Breast epithelium (tissue), 4 donors: ENCODE data around the gene MROH2A. TPM values are rescaled to one million over a fixed set of nuclear protein-coding genes. Genes with fewer than 3 reads are reported as not detected.
"Not testable (repeated sequence)": the region's sequence is repeated elsewhere in the genome, so short reads cannot be mapped to it uniquely, and the experiment has no call there.

Experiments used
- DNase-seq, 2 donors: peaks; one replicate each; pipeline ENCODE4 v3.0.0-alpha.2; 2019; ENCODE audit warnings: low spot score in 2 of 2
- H3K27ac ChIP-seq, 2 donors: fragments of 200-600 bp; sonication (generic) in 1 of 2; one replicate each; pipeline ENCODE4 v1.5.1; 2016 to 2019; ENCODE audit warnings: mild to moderate bottlenecking in 1 of 2
- H3K27me3 ChIP-seq, 2 donors: fragments of 200-600 bp; sonication (generic) in 1 of 2; one replicate each; pipeline versions ENCODE4 v1.5.1 to v1.6.0; 2017 to 2019; ENCODE audit warnings: control low read depth in 1 of 2, mild to moderate bottlenecking in 1 of 2
- H3K36me3 ChIP-seq: fragments of 200-600 bp; one replicate; pipeline ENCODE4 v1.5.1; 2019
- H3K4me1 ChIP-seq, 2 donors: fragments of 200-600 bp; sonication (generic); one replicate each; pipeline ENCODE4 v1.5.1; 2016 to 2019; ENCODE audit warnings: control low read depth in 1 of 2
- H3K4me3 ChIP-seq, 3 donors: fragments of 200-600 bp; sonication (generic); 1 replicate in 2 of 3; 2 replicates in 1 of 3; pipeline ENCODE4 v1.5.1; 2016 to 2019; ENCODE audit warnings: mild to moderate bottlenecking in 3 of 3, moderate library complexity in 2 of 3
- H3K9me3 ChIP-seq, 2 donors: fragments of 200-600 bp; sonication (generic) in 1 of 2; one replicate each; pipeline ENCODE4 v1.5.1; 2016 to 2019; ENCODE audit warnings: control low read depth in 1 of 2
- CTCF ChIP-seq, 3 donors: fragments of 450-650 bp; IDR thresholded peaks; one replicate each; pipeline ENCODE4 v1.5.1; 2016 to 2017; ENCODE audit warnings: antibody characterized with exemption in 3 of 3, mild to moderate bottlenecking in 3 of 3, moderate library complexity in 3 of 3
- POLR2A ChIP-seq: fragments of 450-650 bp; IDR thresholded peaks from one replicate; pipeline ENCODE4 v1.6.1; 2016; ENCODE audit warnings: antibody characterized with exemption, mild to moderate bottlenecking, moderate library complexity
- POLR2AphosphoS5 ChIP-seq, 3 donors: sonication (generic); formaldehyde crosslinking; IDR thresholded peaks; one replicate each; pipeline ENCODE4 v1.6.1; 2017; ENCODE audit warnings: antibody characterized with exemption in 3 of 3
- intact Hi-C: fragments of 100-400 bp; cut with DNase I; formaldehyde crosslinking; loops from one replicate; pipeline ENCODE4 v1.15.1; 2023; ENCODE audit warnings: low total_unique reads
- total RNA-seq, 3 donors: library from RNA; depleted of rRNA; stranded (reverse); fragments of >200 nt; gene quantifications; one replicate each; pipeline ENCODE4 v1.1.0, GENCODE V29; 2016

Gene MROH2A
- total RNA-seq, 3 donors from 2014 or later: not detected

- no peak for DNase-seq
- Histone ChIP-seq H3K27ac (no peak overlapping the region), H3K4me3 (no peak overlapping the region), H3K4me1 (no peaks in the 10 kb centered on the region), H3K36me3 (no peaks in the 10 kb centered on the region), H3K27me3 (no peaks in the 10 kb centered on the region), H3K9me3 (peaks cover 0 to 15% of the 10 kb centered on the region in 2 donors)
- intact Hi-C loops: no loop called here
- TF ChIP-seq CTCF (IDR thresholded peaks at IDR 0.05) (no peak), POLR2AphosphoS5 (IDR thresholded peaks at IDR 0.05) (no peak), POLR2A (no peak)
Measured at GRCh38 chr2:233865838-233866237, 87.7 kb downstream of the MROH2A start.

GRCh38 chr2:233866479-233866878 is 88.3 kb downstream of the MROH2A start:
- no peaks in the 10 kb centered on the region for H3K4me1 ChIP-seq
- H3K27ac ChIP-seq: no peak overlapping the region
- H3K4me3 ChIP-seq: no peak overlapping the region
- intact Hi-C loops: no loop called here
- no peak for DNase-seq
- H3K9me3 ChIP-seq: peaks cover 0 to 15% of the 10 kb centered on the region in 2 donors
- H3K36me3 ChIP-seq: no peaks in the 10 kb centered on the region
- H3K27me3 ChIP-seq: no peaks in the 10 kb centered on the region
- TF ChIP-seq POLR2AphosphoS5 (IDR thresholded peaks at IDR 0.05) (no peak), CTCF (IDR thresholded peaks at IDR 0.05) (no peak), POLR2A (no peak)

- DNase-seq: no peak
- H3K27ac ChIP-seq: no peak within 1 kb of the TSS
- H3K4me3 ChIP-seq: peak within 1 kb of the TSS; percentile 45 to 68 (median 52)
Measured at GRCh38 chr2:233867993-233868532, 89.9 kb downstream of the MROH2A start, which contains the start of gene MSL3B. TSS of gene MSL3B (minus strand) at chr2:233868386.

GRCh38 chr2:233871432-233871831 is 93.3 kb downstream of the MROH2A start:
- intact Hi-C loops: no loop called here
- no peak for DNase-seq
- no peaks in the 10 kb centered on the region for H3K4me1 ChIP-seq
- H3K27me3 ChIP-seq: no peaks in the 10 kb centered on the region
- peaks cover 0 to 11% of the 10 kb centered on the region in 2 donors for H3K9me3 ChIP-seq
- H3K36me3 ChIP-seq: no peaks in the 10 kb centered on the region
- no peak for TF ChIP-seq CTCF (IDR thresholded peaks at IDR 0.05)
- H3K4me3 ChIP-seq: no peak overlapping the region
- H3K27ac ChIP-seq: no peak overlapping the region

More at GRCh38 chr2:233867993-233868532, 89.9 kb downstream of the MROH2A start, which contains the start of gene MSL3B:
- no peaks in the 10 kb centered on the region for H3K36me3 ChIP-seq
- TF ChIP-seq POLR2A (no peak), POLR2AphosphoS5 (IDR thresholded peaks at IDR 0.05) (no peak), CTCF (IDR thresholded peaks at IDR 0.05) (no peak)
- peaks cover 0 to 15% of the 10 kb centered on the region in 2 donors for H3K9me3 ChIP-seq
- intact Hi-C loops: no loop called here
- H3K27me3 ChIP-seq: no peaks in the 10 kb centered on the region
- H3K4me1 ChIP-seq: no peaks in the 10 kb centered on the region

- H3K27me3 ChIP-seq, DNase-seq, H3K4me3 ChIP-seq, H3K4me1 ChIP-seq, intact Hi-C loops, H3K27ac ChIP-seq, H3K36me3 ChIP-seq, H3K9me3 ChIP-seq: not testable (repeated sequence)
Measured at GRCh38 chr2:233872125-233872524, 94.0 kb downstream of the MROH2A start.

GRCh38 chr2:233882353-233882752 is 104.2 kb downstream of the MROH2A start:
- intact Hi-C loops: loop anchor here (5.0 kb wide), 1 partner anchor 65 kb away; no protein-coding TSS in a partner anchor
- DNase-seq: no peak
- no peak for TF ChIP-seq POLR2AphosphoS5 (IDR thresholded peaks at IDR 0.05)
- Histone ChIP-seq H3K4me3 (no peak overlapping the region), H3K27me3 (no peaks in the 10 kb centered on the region), H3K4me1 (no peaks in the 10 kb centered on the region), H3K27ac (no peak overlapping the region), H3K9me3 (peaks cover 2 to 26% of the 10 kb centered on the region in 2 donors), H3K36me3 (no peaks in the 10 kb centered on the region)

Other genes starting within 250 kb of the MROH2A start
- gene USP40, start 211.5 kb upstream of the MROH2A start, total RNA-seq: 10 to 100 TPM; 29.2 to 53.4 (median 35.2) TPM
- gene UGT1A8, start 160.7 kb upstream of the MROH2A start, total RNA-seq: not detected
- not detected for gene UGT1A10, start 141.9 kb upstream of the MROH2A start, total RNA-seq
- gene UGT1A9, start 106.4 kb upstream of the MROH2A start, total RNA-seq: not detected
- gene UGT1A7, start 96.4 kb upstream of the MROH2A start, total RNA-seq: not detected
- gene UGT1A6, start 85.4 kb upstream of the MROH2A start, total RNA-seq: not detected
- gene UGT1A5, start 65.4 kb upstream of the MROH2A start, total RNA-seq: not detected
- not detected for gene UGT1A4, start 59.6 kb upstream of the MROH2A start, total RNA-seq
- under 1 TPM in 1 of 3 donors, not detected in 2; 0.16 TPM for gene UGT1A3, start 49.3 kb upstream of the MROH2A start, total RNA-seq
- gene UGT1A1, start 18.1 kb upstream of the MROH2A start, total RNA-seq: not detected
- 1 to 10 TPM in 1 of 3 donors, under 1 TPM in 1, not detected in 1; 0.33 to 3.0 TPM for gene HJURP, start 76.2 kb downstream of the MROH2A start, total RNA-seq
- not detected for gene TRPM8, start 139.0 kb downstream of the MROH2A start, total RNA-seq